GM18867 (cell line): ENCODE measurements around the gene COPZ1.
A peak's percentile ranks its signal among the peaks of the same experiment; 100 is the strongest.

Source experiments
- ATAC-seq: cut with Tn5 transposase; IDR thresholded peaks from one replicate; pipeline ENCODE4 v1.9.1; 2021; ENCODE audit warnings: mild to moderate bottlenecking, moderate library complexity; ENCODE audit not compliant: unreplicated experiment

Gene COPZ1

DNA sequence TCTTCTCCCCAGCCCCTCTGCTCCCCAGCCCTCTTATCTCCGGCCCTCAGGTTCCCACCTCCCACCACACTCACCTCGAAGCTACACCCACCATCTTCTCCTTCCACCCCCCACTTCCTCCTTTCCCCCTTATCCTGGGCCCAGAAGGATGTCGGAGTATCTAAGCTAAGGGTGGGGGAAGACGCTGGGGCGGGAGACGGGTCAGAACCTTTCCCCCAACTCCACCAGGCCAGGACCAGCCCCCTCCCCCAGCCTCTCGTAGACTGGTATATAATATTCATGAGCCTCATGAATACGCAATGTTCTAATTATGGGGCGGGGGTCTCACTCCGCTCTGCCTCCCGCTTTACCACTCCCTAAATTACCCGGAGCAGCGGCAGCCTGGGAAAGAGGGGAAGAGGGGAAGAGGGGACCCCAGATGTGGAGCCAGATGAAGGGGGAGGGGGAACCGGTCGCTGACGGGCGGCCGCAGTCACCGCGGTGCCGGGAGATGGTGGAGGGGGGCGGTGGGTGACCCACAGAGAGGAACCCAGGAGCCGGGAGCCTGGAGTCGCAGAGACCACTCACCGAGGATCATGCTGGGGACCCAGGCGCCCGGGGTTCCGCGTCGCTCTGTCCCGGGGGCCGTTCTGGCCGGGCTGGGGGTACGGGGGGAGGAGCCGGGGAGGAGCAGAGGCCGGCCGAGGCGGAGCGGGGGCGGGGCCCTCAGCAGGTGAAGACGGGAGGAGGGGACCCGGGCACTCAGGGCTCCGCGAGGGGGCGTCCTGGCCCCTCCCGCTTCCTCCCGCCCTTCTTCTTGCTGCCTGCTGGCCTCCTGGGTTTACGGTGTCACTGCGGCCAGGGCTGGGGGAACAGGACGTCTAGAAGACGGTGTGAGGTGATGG, 66.0 kb downstream of the COPZ1 start:
- ATAC-seq: peak; percentile 63

DNA sequence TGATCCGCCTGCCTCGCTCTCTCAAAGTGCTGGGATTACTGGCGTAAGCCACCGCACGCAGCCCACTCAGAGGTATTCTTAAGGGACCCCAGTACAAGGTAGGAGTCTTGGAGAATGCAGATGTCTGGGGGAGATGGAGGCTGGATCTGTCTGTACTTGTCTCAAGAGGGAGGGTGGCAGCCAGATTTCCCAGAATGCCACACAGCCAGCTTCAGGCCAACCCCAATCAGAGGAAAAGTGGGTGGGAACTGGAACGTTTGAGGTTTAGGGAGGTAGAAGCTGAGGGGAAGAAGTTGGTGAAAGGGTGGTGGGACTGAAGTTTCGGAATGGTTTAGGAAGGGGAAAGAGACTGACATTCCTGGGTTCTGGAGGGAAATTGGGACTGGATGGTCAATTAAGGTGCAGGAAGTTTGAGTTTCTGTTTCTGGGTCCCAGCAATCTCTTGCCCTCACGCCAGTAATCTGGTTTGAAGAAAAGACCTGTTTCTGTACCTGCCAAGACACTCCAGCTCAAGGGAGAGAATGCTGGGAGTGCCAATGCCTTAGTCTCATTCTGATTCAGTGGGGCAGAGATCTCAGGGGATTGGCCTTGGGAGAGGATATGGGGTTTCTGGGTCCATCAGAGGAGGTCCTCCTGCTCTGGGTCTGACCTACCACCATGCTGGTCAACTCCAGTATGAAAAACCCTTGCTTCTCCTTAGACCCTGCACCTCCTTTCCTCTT, 67.7 kb downstream of the COPZ1 start:
- no peak for ATAC-seq

DNA sequence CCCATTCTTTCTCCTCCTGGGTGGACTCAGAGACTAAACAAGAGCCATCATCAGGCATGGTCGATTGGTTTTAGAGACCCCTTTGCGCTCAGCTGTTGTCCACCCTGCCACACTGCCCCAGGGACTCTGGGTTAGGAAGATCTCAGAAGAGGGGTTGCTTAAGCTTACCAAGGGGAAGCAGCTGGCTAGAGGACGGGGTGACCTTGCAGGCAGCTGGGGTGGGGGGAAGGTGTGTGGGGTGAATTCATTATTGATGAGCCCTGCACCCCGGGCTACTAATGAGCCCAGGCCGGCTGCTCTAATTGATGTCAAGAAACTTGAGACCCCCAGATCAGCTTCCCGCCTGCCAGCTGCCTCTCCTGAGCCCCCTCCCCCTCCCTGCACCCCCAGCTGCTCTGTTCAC, 68.3 kb downstream of the COPZ1 start:
- no peak for ATAC-seq

DNA sequence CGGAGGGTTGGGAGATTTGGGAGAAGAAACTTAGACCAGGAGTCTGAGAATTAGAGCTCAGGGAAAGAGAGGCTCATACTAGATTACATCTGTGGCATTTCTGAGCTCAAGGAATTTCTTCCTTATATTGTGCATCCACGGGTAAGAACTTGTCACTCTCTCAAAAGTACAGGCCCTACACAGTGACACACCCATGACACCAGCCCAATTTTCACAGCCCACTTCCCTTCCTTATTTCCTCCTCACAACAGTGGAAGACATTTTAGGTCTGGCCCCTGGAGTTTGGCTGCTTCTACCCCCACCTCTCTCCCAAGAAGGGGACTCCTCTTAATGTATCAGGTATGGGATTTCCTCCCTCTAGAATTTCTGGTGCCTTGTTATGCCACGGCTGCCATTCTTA, 68.8 kb downstream of the COPZ1 start:
- no peak for ATAC-seq

DNA sequence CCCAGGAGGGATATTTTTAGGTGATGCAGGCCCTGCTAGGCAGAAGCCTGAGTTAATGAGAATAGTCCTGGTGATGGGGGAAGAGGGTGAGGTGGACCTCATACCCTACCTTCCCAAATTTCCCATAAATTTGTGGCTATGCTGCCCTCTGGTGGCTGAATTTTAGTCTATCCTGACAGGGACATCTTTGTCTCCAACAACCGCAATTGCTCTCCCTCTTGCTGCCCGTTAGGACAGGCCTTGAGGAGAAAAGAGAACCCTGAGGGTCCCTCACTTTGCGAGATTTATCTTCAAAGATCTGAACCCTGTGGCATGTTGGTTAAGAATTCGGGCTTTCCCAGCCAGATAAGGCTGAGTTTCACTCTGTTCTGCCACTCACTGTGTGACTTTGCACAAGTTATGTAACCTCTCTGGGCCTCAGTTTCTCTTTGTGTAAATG, 69.4 kb downstream of the COPZ1 start:
- ATAC-seq: no peak

DNA sequence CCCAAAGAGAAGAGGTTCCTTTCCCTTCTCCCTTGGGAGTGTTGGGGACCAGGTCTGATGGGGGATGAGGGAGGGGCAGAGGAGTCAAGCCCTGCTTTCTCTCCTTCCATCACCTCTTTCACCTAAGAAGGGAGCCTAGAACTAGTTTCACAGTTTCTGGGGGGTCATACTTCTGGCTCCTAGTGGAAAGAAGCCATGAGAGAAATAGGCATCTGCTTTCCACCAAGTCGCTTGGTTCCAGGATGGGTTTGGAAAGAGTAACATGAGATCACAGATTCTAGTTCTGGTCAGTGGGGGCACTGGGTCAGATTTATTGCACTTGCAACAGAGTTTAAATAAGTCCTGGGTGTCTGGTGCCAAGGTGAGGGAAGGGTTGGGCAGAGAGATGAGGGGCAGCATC, 70.1 kb downstream of the COPZ1 start:
- ATAC-seq: no peak

DNA sequence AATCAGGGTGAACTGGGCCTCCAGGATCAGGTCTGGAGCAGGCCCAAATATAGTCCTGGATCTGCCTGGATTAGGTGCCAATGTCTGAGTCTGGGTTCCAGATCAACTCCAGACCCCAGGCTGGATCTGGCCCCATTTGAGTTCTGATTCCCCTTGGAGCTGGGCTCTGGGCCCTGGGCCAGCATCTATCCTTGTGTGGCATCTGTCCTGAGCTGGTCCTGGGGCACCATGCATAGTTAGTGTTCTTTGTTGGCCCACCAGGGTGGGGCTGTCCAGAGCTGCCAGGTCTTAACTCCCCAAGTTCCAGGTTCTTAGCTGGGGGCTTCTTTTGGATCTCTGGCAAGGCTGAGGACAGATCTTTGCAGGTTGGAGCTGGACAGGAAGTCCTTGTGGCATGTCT, 70.6 kb downstream of the COPZ1 start:
- no peak for ATAC-seq

DNA sequence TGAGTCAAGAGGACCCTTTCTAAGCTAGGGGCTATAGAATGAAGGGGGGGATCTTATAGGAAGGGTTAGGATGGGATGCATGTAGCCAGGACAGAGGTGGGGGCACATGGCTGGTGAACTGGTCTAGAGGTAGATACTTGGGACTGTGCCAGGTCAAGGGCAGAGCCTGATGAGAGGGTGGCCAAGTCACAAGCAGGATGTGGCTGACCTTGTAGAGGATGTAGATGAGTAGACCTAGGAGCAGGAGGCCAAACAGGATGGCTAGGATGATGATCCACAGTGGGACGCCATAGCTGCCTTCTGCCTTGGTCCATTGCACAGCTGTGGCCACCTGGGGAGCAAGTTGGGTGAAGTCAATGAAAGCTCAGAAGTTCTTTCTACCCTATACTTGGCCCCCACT, 72.2 kb downstream of the COPZ1 start:
- ATAC-seq: no peak

DNA sequence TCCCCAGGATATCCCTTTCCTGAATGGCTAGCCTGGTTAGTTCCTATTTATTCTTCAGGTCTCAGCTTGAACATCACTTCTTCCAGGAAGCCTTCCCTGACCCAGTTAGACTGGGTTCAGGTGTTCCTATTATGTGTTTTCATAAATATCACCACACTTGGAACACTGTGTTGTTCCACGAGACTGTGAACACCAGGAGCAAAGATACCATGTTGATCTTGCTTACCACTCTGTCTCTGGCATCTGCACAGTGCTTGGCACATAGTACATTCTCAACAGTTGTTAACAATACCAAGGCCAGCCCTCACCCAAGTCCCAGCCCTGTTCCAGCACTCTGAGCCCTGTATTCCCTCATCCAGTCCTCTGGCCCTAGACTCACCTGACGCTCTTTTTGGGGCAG, 73.3 kb downstream of the COPZ1 start:
- ATAC-seq: no peak

DNA sequence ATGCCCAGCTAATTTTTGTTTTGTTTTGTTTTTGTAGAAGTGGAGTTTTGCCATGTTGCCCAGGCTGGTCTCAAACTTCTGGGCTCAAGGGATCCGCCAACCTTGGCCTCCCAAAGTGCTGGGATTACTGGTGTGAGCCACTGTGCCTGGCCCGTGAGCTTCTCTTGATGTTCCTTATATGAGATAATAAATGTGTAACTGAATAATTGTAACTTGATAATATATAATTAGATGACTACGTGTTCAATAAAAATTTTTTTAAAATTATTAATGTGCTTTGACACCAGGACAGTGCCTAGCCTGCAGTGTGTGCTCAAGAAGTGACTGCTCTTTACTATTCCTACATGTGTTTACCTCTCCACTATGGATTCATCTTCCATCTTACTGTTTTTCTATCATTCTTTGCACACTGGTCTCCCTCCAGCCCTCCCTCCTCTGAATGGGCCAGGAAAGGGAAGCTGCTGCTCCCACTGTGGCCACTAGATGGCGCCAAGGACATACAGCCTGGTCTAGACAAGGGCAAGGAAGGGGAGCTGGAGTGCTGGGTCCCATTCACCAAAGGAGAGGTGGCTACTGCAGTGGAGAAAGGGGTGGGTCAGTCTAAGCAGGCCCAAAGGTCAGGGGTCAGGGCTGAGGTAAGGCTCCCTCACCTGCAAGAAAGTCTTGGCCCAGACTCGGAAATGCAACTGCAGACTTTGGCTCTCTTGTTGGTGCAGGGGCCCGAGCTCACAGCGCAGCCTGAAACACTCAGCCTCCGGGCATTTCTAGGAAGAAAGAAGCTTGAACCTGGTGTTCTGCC, 74.3 kb downstream of the COPZ1 start:
- peak; percentile 82 for ATAC-seq

DNA sequence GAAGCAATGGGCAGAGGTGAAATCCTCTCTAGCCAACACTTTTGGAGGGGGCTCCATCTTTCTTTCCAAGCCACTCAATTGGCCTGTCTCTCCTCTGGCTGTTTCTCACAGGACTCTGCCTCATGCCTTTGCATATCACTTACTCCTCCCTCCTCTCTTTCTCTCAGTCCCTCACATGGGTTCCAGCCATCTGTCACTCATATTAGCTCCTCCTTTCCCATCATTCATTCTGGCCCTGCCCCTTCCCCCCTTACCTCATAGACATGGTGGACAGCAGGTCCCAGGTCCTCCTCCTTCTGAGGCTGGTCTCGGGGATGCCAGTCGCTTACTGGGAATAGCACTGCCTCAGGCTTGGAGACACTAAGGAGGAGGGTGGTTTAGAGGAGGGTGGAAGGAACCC, 76.2 kb downstream of the COPZ1 start:
- no peak for ATAC-seq
